Measurements from ENCODE around the gene TSPAN15. TPM values are rescaled to one million over a fixed set of nuclear protein-coding genes. Genes with fewer than 3 reads are reported as not detected.
A peak's percentile ranks its signal among the peaks of the same experiment; 100 is the strongest.

The TSPAN15 gene
- total and polyA plus RNA-seq, 2 donors (not counting 1 experiment from before 2014, with no cell fraction given) = 0.56 to 2.6 TPM

GRCh38 chr10:69498711-69499471, 47.6 kb downstream of the TSPAN15 start:
- no peaks in the 10 kb centered on the region for H3K79me2 ChIP-seq (ENCODE audit: control insufficient read depth, insufficient read depth, low read length)
- TF ChIP-seq CTCF (conservative IDR thresholded peaks at IDR 0.05 in 1 of 2, IDR thresholded peaks at IDR 0.05 in 1 of 2; ENCODE audit: low read depth in 1 of 2, low read length in 2 of 2) (no peak), EZH2 (IDR thresholded peaks at IDR 0.05; ENCODE audit: low read length, missing control alignments) (no peak)
- no peak overlapping the region for H3K9ac ChIP-seq (ENCODE audit: insufficient read depth, low read length)
- no peaks in the 10 kb centered on the region for H3K9me3 ChIP-seq (ENCODE audit: control insufficient read depth, insufficient read depth, low read depth, low read length)
- H3K27ac ChIP-seq (ENCODE audit: insufficient read depth, low read length) = no peak overlapping the region
- no peaks in the 10 kb centered on the region for H3K27me3 ChIP-seq (ENCODE audit: control insufficient read depth, insufficient read depth, low read length)
- no peaks in the 10 kb centered on the region for H3K36me3 ChIP-seq (ENCODE audit: control insufficient read depth, insufficient read depth, low read length)
- no peak overlapping the region for H2AFZ ChIP-seq (ENCODE audit: low read length)
- no peaks in the 10 kb centered on the region for H3K4me1 ChIP-seq (ENCODE audit: control insufficient read depth, extremely low read depth, insufficient read depth, low read length)
- no peak overlapping the region for H3K4me2 ChIP-seq (ENCODE audit: extremely low read depth, insufficient read depth, low read length)
- H3K4me3 ChIP-seq (replicated peaks in 1 of 4; ENCODE audit: control extremely low read depth in 1 of 4, insufficient read depth in 1 of 4, low read depth in 3 of 4, low read length in 4 of 4) = no peak overlapping the region
- DNase-seq (ENCODE audit: low read depth in 2 of 2) = peak in 1 of 2 donors; percentile 11
- H4K20me1 ChIP-seq (ENCODE audit: control insufficient read depth, extremely low read depth, insufficient read depth, low read length) = no peaks in the 10 kb centered on the region

GRCh38 chr10:69499726-69500689, 48.7 kb downstream of the TSPAN15 start:
- no peaks in the 10 kb centered on the region for H3K79me2 ChIP-seq (ENCODE audit: control insufficient read depth, insufficient read depth, low read length)
- H3K4me2 ChIP-seq (ENCODE audit: extremely low read depth, insufficient read depth, low read length) = no peak overlapping the region
- no peak for DNase-seq (ENCODE audit: low read depth in 2 of 2)
- H4K20me1 ChIP-seq (ENCODE audit: control insufficient read depth, extremely low read depth, insufficient read depth, low read length) = no peaks in the 10 kb centered on the region
- H3K27ac ChIP-seq (ENCODE audit: insufficient read depth, low read length) = no peak overlapping the region
- no peaks in the 10 kb centered on the region for H3K9me3 ChIP-seq (ENCODE audit: control insufficient read depth, insufficient read depth, low read depth, low read length)
- no peaks in the 10 kb centered on the region for H3K27me3 ChIP-seq (ENCODE audit: control insufficient read depth, insufficient read depth, low read length)
- H3K4me3 ChIP-seq (replicated peaks in 1 of 4; ENCODE audit: control extremely low read depth in 1 of 4, insufficient read depth in 1 of 4, low read depth in 3 of 4, low read length in 4 of 4) = no peak overlapping the region
- TF ChIP-seq EZH2 (IDR thresholded peaks at IDR 0.05; ENCODE audit: low read length, missing control alignments) = no peak
- no peak for TF ChIP-seq CTCF (conservative IDR thresholded peaks at IDR 0.05 in 1 of 2, IDR thresholded peaks at IDR 0.05 in 1 of 2; ENCODE audit: low read depth in 1 of 2, low read length in 2 of 2)
- H3K9ac ChIP-seq (ENCODE audit: insufficient read depth, low read length) = no peak overlapping the region
- no peaks in the 10 kb centered on the region for H3K4me1 ChIP-seq (ENCODE audit: control insufficient read depth, extremely low read depth, insufficient read depth, low read length)
- H2AFZ ChIP-seq (ENCODE audit: low read length) = no peak overlapping the region
- no peaks in the 10 kb centered on the region for H3K36me3 ChIP-seq (ENCODE audit: control insufficient read depth, insufficient read depth, low read length)

DNA sequence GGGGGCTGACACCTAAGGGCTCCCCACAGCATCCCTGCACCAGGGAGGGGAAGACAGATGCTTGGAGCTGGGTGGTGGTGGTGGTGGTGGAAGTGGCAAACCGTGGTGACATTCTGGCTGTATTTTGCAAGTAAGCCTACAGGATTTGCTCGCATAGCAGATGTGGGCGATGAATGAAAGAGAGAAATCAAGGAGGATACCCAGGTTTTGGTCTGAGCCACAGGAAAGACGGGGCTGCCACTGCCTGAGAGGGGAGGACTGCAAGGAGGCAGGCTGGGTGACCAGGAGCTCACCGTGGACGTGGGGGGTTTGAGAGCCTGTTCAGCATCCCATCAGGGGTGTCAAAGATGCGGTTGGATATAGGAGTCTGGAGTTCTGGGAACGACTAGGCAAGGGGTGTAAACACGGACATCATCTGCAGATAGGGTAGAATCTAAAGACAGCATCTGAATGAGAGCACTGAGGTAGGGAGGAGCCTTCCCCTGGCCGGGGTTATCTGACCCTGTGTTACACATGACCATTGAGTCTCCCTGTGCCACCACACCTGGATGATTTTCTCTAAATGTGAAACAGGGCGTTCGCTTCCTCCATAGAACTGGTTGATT, 49.7 kb downstream of the TSPAN15 start:
- Histone ChIP-seq H3K4me2 (ENCODE audit: extremely low read depth, insufficient read depth, low read length) (no peak overlapping the region), H2AFZ (ENCODE audit: low read length) (no peak overlapping the region), H4K20me1 (ENCODE audit: control insufficient read depth, extremely low read depth, insufficient read depth, low read length) (no peaks in the 10 kb centered on the region), H3K9me3 (ENCODE audit: control insufficient read depth, insufficient read depth, low read depth, low read length) (no peaks in the 10 kb centered on the region), H3K27ac (ENCODE audit: insufficient read depth, low read length) (no peak overlapping the region), H3K27me3 (ENCODE audit: control insufficient read depth, insufficient read depth, low read length) (no peaks in the 10 kb centered on the region), H3K4me1 (ENCODE audit: control insufficient read depth, extremely low read depth, insufficient read depth, low read length) (no peaks in the 10 kb centered on the region), H3K79me2 (ENCODE audit: control insufficient read depth, insufficient read depth, low read length) (no peaks in the 10 kb centered on the region), H3K36me3 (ENCODE audit: control insufficient read depth, insufficient read depth, low read length) (no peaks in the 10 kb centered on the region), H3K9ac (ENCODE audit: insufficient read depth, low read length) (no peak overlapping the region), H3K4me3 (replicated peaks in 1 of 4; ENCODE audit: control extremely low read depth in 1 of 4, insufficient read depth in 1 of 4, low read depth in 3 of 4, low read length in 4 of 4) (no peak overlapping the region)
- TF ChIP-seq EZH2 (IDR thresholded peaks at IDR 0.05; ENCODE audit: low read length, missing control alignments) (no peak), CTCF (conservative IDR thresholded peaks at IDR 0.05 in 1 of 2, IDR thresholded peaks at IDR 0.05 in 1 of 2; ENCODE audit: low read depth in 1 of 2, low read length in 2 of 2) (no peak)
- no peak for DNase-seq (ENCODE audit: low read depth in 2 of 2)
